ENCODE measurements around the gene ZMYM2.

- no peak for TF ChIP-seq POLR2AphosphoS5 (IDR thresholded peaks at IDR 0.05; ENCODE audit: low read depth, low read length)
- no peak for TF ChIP-seq TAF1 (IDR thresholded peaks at IDR 0.05; ENCODE audit: borderline replicate concordance, low read depth, low read length)
- no peak for TF ChIP-seq POLR2A (IDR thresholded peaks at IDR 0.05; ENCODE audit: low read depth, low read length)
These were observed 170.5 kb downstream of the ZMYM2 start for GRCh38 chr13:20129076-20129475.

Measured in GM12892 (cell line).